ENCODE results near the gene MAPK10. TPM values are rescaled to one million over a fixed set of nuclear protein-coding genes. Genes with fewer than 3 reads are reported as not detected.

The MAPK10 gene
- total RNA-seq, 1 experiment from 2014 or later = 5.3 TPM

DNA sequence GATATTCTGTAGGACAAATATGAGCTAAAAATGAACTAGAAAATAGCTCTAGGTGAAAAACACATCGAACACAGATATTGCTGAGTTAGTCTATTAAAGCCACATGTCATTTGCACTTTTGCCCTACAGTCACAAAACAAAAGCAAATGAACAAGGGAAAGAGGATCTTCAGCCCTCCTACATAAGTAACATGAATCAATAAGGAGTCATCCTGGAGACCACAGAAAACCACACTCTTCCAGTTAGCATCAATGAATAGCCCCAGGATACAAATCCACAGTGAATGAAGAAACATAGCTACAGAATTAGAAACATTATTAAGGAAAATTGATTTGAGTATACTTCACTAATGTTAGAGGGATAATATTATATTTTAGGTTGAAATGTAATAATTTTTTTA, 311.4 kb downstream of the MAPK10 start:
- BruUV-seq (replicated peaks) = no TSS peak
- Mint-ChIP-seq H3K27me3 (ENCODE audit: insufficient read depth, unreplicated experiment) (no peaks in the 10 kb centered on the region), H3K27ac (ENCODE audit: low read depth, unreplicated experiment) (no peak overlapping the region), H3K36me3 (ENCODE audit: insufficient read depth, unreplicated experiment) (peaks cover 5% of the 10 kb centered on the region), H3K9me3 (ENCODE audit: unreplicated experiment) (no peaks in the 10 kb centered on the region), H3K4me1 (ENCODE audit: insufficient read depth, unreplicated experiment) (peaks cover 5% of the 10 kb centered on the region), H3K4me3 (ENCODE audit: unreplicated experiment) (no peak overlapping the region)
- TF ChIP-seq, protein P1, sequence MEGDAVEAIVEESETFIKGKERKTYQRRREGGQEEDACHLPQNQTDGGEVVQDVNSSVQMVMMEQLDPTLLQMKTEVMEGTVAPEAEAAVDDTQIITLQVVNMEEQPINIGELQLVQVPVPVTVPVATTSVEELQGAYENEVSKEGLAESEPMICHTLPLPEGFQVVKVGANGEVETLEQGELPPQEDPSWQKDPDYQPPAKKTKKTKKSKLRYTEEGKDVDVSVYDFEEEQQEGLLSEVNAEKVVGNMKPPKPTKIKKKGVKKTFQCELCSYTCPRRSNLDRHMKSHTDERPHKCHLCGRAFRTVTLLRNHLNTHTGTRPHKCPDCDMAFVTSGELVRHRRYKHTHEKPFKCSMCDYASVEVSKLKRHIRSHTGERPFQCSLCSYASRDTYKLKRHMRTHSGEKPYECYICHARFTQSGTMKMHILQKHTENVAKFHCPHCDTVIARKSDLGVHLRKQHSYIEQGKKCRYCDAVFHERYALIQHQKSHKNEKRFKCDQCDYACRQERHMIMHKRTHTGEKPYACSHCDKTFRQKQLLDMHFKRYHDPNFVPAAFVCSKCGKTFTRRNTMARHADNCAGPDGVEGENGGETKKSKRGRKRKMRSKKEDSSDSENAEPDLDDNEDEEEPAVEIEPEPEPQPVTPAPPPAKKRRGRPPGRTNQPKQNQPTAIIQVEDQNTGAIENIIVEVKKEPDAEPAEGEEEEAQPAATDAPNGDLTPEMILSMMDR (IDR thresholded peaks at IDR 0.05; ENCODE audit: unreplicated experiment) = no peak
- CTCF ChIA-PET = interaction anchor here (0.7 to 1.0 kb wide), 2 partner anchors 17 to 920 kb away, joined by 3 read pairs; no protein-coding TSS in a partner anchor
- peak; percentile 23 for DNase-seq (ENCODE audit: unreplicated experiment)
- intact Hi-C loops (cut with micrococcal nuclease) = no loop called here
- POLR2A ChIA-PET = interaction anchor here (0.6 to 1.0 kb wide), 2 partner anchors 15 to 21 kb away, joined by 3 read pairs; no protein-coding TSS in a partner anchor

DNA sequence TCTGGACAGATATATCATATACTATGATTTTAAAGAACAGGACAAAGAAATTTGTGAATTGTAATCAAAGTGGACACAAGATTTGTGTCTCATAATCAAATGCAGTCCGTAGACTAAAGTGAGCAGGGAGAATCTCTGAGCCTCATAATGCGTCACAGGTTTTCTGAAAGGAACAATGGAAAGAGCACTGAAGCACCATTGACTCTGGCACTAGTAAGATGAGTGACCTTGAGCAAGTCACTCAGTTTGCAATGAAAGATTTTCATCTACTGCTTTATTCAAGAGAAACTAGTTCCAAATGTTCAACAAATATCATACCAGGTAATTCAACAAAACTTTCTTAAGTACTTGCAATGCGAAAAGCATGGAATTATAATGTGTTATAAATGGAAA, 315.3 kb downstream of the MAPK10 start:
- TF ChIP-seq, protein P1 (IDR thresholded peaks at IDR 0.05; ENCODE audit: unreplicated experiment) = no peak
- ChIA-PET CTCF (interaction anchor here (0.6 to 4.8 kb wide), 21 partner anchors 9 to 961 kb away, joined by 3 to 53 read pairs (median 3); no protein-coding TSS in a partner anchor), POLR2A (interaction anchor here (0.5 kb wide), 1 partner anchor 676 kb away, joined by 3 read pairs; no protein-coding TSS in a partner anchor)
- intact Hi-C loops (cut with micrococcal nuclease) = loop anchor here (1.0 to 2.0 kb wide), 5 partner anchors 75 to 960 kb away; no protein-coding TSS in a partner anchor
- no peak overlapping the region for H3K27ac Mint-ChIP-seq (ENCODE audit: low read depth, unreplicated experiment)
- H3K36me3 Mint-ChIP-seq (ENCODE audit: insufficient read depth, unreplicated experiment) = peaks cover under 1% of the 10 kb centered on the region
- no peak for DNase-seq (ENCODE audit: unreplicated experiment)
- H3K9me3 Mint-ChIP-seq (ENCODE audit: unreplicated experiment) = no peaks in the 10 kb centered on the region
- no peaks in the 10 kb centered on the region for H3K27me3 Mint-ChIP-seq (ENCODE audit: insufficient read depth, unreplicated experiment)
- H3K4me1 Mint-ChIP-seq (ENCODE audit: insufficient read depth, unreplicated experiment) = peaks cover 5% of the 10 kb centered on the region
- BruUV-seq (replicated peaks) = no TSS peak
- H3K4me3 Mint-ChIP-seq (ENCODE audit: unreplicated experiment) = no peak overlapping the region

DNA sequence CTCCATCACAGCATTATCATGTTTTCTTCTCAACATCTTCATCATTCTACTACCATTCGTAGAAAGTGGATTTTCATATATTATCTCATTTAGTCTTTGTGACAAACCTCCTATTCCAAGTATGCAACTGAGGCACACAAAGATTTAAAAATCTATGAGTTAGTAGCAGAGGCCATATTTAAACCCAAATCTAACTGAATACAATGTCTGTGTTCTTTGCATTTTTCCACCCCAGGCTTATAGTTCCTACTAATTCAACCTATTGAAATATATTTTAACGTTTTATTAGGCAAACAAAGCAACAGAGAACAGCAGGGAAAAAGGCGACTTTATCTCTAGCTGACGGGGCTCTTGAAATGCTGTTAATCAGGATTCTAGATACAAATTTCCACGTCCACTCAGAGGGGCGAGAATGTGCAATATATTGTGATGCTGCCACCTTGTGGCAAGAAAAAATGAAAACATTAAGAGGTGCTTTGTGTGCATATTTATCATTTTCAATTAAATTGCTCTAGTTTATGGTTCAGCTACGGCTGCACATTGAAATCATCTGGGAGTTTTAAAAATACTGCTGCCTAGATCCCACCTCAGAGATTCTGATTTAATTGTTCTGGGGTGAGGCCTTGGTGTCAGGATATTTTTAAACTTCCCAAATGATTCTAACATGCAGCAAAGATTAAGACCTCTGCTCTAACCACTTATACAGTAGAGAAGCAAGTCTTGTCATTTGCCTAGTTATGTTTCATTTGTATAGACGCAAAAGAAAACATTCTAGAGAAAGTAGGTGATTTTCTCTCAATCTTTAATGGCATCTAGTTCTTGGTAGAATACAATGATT, 315.9 kb downstream of the MAPK10 start:
- TF ChIP-seq, protein P1 (IDR thresholded peaks at IDR 0.05; ENCODE audit: unreplicated experiment) = peak; percentile 66
- intact Hi-C loops (cut with micrococcal nuclease) = loop anchor here (1.0 to 2.0 kb wide), 5 partner anchors 75 to 959 kb away; no protein-coding TSS in a partner anchor
- DNase-seq (ENCODE audit: unreplicated experiment) = peak; percentile 71
- Mint-ChIP-seq H3K27ac (ENCODE audit: low read depth, unreplicated experiment) (no peak overlapping the region), H3K4me3 (ENCODE audit: unreplicated experiment) (no peak overlapping the region), H3K4me1 (ENCODE audit: insufficient read depth, unreplicated experiment) (peaks cover 5% of the 10 kb centered on the region), H3K27me3 (ENCODE audit: insufficient read depth, unreplicated experiment) (no peaks in the 10 kb centered on the region), H3K36me3 (ENCODE audit: insufficient read depth, unreplicated experiment) (no peaks in the 10 kb centered on the region), H3K9me3 (ENCODE audit: unreplicated experiment) (no peaks in the 10 kb centered on the region)
- CTCF ChIA-PET = interaction anchor here (0.6 to 4.8 kb wide), 26 partner anchors 9 to 960 kb away, joined by 3 to 53 read pairs (median 3); no protein-coding TSS in a partner anchor
- BruUV-seq (replicated peaks) = no TSS peak
- POLR2A ChIA-PET = interaction anchor here (0.5 kb wide), 1 partner anchor 676 kb away, joined by 3 read pairs; no protein-coding TSS in a partner anchor

DNA sequence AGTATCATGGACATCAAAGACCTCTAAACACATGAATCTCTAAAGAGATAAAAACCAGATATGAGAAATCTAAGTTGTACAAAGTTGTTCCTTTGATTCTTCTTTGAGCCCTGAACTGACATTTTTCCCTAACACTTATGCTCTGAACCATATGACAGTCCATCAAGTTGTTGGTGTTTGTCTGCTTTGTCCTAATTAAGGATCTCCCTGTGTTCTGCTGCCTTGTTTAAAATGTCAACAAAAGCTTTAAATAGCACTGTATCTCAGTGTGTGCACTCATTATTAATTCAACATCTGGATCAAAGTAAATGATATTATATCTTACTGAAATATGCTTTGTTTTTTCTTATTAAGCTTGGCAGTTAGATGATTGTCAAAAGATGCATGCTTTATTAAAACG, 321.8 kb downstream of the MAPK10 start:
- intact Hi-C loops (cut with micrococcal nuclease) = no loop called here
- Mint-ChIP-seq H3K27ac (ENCODE audit: low read depth, unreplicated experiment) (no peak overlapping the region), H3K4me3 (ENCODE audit: unreplicated experiment) (no peak overlapping the region), H3K4me1 (ENCODE audit: insufficient read depth, unreplicated experiment) (peaks cover 29% of the 10 kb centered on the region), H3K36me3 (ENCODE audit: insufficient read depth, unreplicated experiment) (no peaks in the 10 kb centered on the region), H3K9me3 (ENCODE audit: unreplicated experiment) (no peaks in the 10 kb centered on the region), H3K27me3 (ENCODE audit: insufficient read depth, unreplicated experiment) (no peaks in the 10 kb centered on the region)
- ChIA-PET POLR2A (interaction anchor here (1.4 kb wide), 1 partner anchor 277 kb away, joined by 3 read pairs; no protein-coding TSS in a partner anchor), CTCF (interaction anchor here (0.9 to 2.2 kb wide), 4 partner anchors 8 to 282 kb away, joined by 3 to 5 read pairs (median 4); no protein-coding TSS in a partner anchor)
- BruUV-seq (replicated peaks) = no TSS peak
- TF ChIP-seq, protein P1 (IDR thresholded peaks at IDR 0.05; ENCODE audit: unreplicated experiment) = no peak
- DNase-seq (ENCODE audit: unreplicated experiment) = no peak
